SKM-1 (cell line): Measurements from ENCODE around the gene ORAI3.

ENCODE experiments used
- DNase-seq: peaks from one replicate; lab custom pipeline; 2025; ENCODE audit not compliant: unreplicated experiment; lab: John Stamatoyannopoulos, UW

The ORAI3 gene

GRCh38 chr16:30987581-30988190 is 38.8 kb downstream of the ORAI3 start:
- DNase-seq = no peak

DNA sequence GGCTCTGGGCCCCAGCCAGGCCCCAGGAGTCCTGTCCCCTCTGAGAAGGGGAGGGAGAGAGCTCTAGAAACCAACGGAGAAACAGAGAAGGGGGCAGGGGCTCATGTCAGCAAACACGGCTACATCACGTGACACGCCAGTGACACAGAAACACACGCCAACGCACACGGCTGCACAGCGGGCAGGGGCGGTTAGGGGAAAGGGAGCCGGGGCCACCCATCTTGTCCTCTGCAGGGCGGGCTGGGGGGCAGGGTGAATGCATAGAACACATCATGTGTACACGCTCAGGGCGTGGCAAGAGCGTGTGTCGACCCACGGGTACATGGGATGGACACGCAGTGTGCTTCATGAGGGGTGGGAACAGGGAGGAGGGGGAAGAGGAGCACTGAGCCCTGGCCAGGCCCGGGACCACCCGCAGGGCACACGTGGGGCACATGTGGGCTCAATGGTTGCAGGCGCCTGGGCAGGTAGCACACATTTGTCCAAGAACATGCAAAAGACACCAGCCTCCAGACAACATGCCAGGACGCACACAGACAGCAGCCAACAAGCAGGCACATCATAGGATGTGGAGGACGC is 40.7 kb downstream of the ORAI3 start:
- DNase-seq = no peak

DNA sequence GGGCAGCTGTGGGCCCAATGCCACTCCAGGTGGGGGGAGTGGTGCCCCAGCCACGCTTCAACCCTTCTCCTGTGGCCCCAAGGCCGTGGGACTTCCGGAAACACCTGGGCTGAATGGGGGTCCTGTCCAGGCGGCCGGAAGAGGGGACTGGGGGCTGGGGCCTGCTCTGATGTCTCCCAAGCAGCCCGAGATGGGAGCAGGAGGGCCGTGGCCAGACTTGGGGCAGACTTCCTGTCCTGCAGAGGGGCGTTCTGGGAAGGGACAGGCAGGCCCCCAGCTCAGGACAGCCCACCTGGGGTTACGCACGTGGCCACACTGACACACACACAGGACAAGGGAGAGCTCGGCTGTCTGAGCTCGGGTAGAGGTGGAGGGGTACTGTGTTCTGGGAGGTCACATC is 41.2 kb downstream of the ORAI3 start:
- no peak for DNase-seq

DNA sequence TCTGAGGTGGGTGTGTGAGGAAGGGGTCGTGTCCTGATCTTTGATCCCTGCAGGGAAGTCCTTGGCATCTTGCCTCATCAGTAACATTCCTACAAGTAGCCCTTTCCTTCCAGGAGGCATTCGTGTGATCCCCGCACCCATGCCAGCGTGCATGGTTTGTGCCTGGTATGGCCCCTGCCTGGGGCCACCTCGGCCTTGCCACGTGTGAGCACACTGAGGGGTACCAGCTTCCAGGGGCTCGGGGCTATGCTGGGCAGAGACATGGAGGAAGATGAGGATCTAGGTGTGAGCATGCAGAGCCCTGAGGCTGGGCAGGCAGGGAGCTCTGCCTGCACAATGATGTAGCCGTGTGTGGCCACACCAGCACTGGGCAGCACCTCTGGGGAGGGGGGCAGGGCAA is 42.2 kb downstream of the ORAI3 start:
- no peak for DNase-seq

DNA sequence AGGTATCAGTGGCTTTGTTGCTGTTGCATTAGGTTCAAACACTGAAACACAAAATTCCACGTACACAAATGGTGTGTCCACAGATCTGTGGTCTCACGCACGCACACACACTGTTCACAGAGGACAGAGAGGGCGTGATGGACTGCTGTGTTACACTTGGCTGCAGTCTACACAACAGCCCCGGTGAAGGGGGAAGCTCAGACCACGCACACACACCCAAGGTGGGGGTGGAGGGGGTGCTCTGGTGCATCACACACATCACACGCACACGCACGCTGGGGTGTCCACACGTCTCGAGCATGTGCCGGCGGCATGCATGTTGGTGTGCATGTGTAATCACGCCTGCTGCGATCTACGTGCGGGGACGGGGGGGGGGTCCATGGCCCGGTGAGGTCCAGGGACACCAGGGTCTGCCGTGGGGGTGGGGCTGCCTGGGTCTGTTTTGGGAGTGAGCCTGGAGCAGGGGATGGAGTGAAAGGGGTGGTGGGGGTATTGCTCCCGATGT is 43.5 kb downstream of the ORAI3 start:
- DNase-seq = no peak

DNA sequence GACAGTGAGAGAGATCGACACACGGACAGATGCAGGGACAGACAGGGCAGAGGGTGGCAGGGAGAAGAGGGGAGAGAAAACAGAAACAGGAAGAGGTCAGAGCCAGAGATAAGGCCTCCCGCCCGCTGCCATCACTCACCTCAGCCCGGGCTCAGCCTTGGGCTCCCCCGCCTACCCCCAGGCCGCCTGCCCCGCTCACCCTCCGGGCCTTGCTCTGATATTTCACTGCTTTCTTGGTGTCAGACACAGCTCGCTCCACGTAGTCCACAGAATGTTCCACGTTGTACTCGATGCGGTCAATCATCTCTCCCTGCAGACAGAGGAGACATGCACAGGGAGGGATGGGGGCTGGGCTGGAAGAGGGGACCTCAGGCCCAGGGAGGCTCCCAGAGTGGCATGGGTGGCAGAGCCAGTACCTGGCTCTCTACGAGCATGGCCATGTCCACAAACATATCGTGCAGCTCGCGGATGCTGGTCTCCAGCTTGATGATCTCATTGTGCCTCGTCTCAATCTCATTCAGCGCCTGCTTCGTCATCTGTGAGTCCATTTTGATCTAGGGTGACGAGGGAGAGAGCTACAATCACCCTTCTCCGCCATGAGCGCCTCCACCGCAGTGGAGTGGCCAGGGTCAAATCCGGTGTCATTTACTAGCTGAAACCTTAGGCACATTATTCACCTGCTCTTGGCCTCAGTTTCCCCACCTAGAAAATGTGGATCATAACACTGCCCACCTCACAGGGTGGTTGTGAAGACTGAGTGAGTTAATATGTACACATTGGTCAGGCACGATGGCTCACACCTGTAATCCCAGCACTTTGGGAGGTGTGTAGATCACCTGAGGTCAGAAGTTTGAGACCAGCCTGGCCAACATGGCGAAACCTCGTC is 44.3 kb downstream of the ORAI3 start:
- peak; percentile 53 for DNase-seq

GRCh38 chr16:30995927-30996323 is 47.1 kb downstream of the ORAI3 start:
- no peak for DNase-seq

DNA sequence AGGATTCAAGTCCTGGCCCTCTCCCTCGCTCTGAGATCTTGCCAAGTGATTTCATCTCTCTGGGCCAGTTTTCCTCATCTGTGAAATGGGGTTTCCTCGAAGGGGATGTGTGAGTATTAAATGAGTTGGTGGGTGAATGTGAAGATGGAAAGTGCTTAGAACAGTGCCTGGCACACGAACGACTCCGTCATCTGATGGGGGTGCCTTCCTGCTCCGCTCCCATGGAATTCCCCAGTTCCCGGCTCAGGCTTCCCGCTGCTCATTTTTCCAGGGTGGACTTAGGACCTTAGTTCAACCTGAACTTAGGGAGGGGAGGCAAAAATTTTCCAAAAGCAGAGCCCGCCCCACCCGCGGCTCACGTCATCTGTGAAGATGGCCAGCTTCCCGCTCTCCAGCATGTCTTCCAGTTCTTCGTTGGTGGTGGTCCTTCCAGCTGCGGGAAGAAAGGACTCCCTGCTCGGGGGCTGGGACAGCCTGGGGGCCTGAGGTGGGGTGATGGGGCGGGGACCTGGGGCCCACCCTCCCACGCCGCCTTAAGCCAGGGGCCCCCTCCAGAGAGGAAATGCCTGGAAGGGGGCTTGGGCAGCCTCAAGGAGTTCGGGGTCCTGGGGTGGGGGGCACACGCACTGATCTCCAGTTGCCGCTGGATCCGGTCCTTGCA is 47.6 kb downstream of the ORAI3 start:
- DNase-seq = no peak

DNA sequence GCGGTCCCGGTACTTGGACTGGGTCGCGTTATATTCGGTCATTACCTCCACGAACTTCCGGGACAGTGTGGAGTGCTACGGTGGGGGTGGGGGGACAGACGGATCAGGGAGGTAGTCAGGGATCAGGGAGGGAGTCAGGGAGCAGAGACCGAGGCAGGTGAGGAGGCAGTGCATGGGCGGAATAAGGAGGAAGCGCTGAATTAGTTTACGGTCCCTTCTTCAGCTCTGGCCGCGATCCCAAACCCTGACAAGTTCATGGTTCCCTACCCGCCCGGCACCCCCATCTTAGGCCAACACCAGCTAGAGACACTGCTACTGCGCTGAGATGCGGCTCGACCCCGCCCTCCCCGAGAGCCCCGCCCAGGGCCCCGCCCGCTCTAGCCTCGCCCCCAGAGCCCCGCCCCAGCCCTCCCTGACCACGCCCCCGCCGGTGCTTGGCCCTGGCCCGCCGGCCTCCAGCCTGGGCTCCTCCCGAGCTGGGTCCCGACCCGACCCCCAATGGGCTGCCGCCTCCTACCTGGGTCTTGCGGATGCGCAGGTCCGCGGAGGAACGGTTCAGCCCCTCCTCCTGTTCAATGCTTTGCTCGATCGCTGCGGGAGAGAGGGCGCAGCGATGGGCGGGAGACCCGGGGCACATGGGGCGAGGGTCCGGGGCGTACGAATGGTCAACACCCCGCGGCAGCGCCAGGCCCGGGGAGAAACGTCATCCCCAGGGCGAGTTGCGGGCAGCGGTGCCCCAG is 48.3 kb downstream of the ORAI3 start:
- DNase-seq = peak; percentile 44

DNA sequence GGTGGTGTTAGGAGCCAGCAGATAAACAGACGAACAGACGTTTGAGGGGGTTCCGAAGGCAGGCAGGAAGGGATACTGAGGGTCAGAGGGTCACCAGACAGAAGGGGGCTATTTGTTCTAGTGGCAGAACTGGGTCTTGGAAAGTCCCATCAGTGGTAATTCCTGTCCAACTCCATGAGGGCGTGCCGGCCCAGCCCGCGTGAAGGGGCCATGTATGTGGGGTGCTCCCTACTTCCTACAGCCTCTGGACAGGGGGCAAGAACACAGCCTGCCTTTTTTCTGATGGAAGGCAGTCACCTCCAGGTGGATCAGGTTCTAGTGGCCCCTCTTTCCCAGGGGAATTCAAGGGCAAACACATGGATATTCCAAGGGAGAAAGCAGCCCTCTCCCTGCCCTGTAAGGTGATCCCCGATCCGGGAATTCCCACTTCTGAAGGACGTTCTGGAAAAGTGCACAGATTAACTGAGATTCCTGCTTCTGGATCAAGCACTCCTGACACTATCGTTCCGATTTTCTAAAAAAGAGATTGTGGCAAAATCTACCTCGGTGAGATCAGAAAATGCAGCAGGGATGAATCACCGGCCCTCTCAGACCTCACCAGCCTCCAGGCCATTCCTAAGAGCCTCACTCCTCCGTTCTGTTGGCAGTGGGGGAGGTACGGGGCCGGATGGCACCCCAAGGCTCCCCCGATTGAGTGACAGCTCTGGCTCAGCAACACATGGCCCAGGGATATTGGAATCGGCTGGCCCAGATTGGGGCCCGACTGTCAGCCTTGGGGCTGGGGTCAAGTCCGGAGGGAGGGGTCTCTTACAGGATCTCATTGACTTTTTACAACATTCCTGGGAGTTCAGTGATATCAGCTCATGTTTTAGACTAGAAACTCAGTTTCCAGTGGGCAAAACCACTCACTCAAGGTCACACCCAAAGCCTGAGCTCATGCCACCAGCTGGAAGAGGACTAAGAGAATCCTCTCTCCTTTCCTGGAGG is 49.1 kb downstream of the ORAI3 start:
- DNase-seq = no peak

DNA sequence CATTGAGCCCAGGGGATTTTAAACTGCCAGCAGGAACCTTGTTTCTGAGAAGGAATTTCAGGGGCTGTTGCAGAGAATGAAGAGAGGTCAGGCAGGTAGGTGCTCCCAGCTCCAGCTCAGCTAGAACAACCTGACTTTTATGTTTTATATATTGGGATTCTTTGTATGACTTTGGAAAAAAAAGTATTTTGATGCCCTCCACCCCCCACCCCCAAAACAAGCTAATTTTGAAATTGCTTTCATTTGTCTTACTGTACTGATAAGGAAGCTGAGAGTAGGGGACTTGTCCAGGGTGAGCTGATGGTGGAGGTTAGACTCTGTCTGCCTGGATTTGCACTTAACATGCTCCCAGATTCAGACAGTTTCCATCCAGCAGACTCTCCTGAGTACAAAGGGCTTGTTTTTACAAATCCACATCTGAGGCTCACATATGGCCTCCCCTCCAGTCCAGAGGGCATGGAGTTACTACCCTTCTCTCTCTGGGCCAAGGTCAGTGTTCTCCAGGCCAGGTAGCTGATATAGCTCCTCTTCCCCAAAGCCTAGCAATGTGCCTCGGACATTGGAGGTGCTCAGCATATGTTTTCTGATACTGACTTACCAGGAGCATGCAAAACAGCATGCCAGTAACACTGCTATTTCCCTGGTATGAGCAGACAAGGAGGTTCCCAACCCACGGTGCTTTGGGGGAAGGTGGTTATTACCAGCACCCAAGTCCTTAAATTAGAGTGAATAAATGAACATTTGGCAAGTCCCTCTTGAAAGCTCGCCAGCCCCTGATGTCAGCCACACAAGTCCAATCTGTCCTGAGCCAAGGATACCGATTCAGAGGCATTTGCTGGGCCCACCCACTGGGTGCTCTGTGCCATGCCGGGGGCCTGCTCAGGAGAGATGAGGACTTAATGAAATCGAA is 50.2 kb downstream of the ORAI3 start:
- DNase-seq = no peak

GRCh38 chr16:31000671-31001382 is 52.0 kb downstream of the ORAI3 start:
- DNase-seq = no peak

- DNase-seq = no peak
Measured at GRCh38 chr16:31001507-31002249, 52.8 kb downstream of the ORAI3 start.

DNA sequence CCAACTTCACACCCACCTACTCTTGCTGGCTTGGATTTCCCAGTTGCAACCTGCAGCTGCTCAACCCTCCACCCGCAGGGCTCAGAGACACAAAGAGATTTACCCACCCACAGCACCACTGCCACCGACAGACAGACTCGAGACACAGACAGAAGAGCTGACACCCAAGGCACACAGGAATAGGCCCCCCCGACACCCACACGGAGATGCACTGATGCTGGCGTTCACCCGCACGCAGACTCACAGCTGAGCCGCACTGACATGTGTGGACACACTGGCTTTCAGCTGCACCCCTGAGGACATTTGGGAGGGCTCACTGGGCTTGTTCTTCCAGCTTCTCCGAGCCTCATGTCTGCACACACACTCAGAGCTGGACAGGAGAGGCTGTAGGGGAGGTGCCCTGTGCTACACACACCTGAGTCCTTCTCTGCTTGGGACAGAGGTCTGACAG is 53.4 kb downstream of the ORAI3 start:
- no peak for DNase-seq

DNA sequence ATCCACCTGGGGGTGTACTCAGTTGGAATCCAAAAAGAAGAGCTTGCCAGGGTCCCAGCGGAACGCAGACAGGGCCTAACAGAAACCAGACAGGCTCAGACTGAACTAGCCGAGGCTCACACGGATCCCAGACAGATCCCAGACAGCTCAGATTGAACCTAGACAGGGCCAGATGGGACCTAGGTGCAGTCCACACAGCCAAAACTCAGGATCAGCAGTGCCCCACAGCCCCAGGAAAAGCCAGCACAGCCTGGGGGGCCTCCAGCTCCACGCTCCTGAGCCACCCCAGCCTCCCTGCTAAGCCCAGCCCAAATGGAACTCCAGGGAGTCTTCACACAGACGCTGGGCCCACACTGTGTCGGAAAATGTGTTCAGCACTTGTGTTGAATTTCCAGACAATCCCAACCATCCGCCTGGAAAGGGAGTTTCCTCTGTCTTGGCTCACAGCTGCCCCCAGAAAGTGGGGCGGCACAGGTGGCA is 54.0 kb downstream of the ORAI3 start:
- DNase-seq = no peak

GRCh38 chr16:31003744-31004143 is 54.9 kb downstream of the ORAI3 start:
- DNase-seq = no peak
